ENCODE data around the gene LMO2. TPM values are rescaled to one million over a fixed set of nuclear protein-coding genes. Genes with fewer than 3 reads are reported as not detected.

Gene LMO2
- total and polyA plus RNA-seq, 2 donors (not counting 1 experiment from before 2014, with no cell fraction given): 6.2 to 10.7 TPM

GRCh38 chr11:33889296-33889695 is 2.6 kb downstream of the LMO2 start:
- CTCF ChIA-PET: interaction anchor here (0.6 to 1.2 kb wide), 2 partner anchors 19 to 81 kb away, joined by 3 read pairs; no protein-coding TSS in a partner anchor
- intact Hi-C loops (cut with micrococcal nuclease): no loop called here
- H3K36me3 ChIP-seq (replicated peaks in 1 of 2; ENCODE audit: control extremely low read depth in 1 of 2, control insufficient read depth in 1 of 2, extremely low read depth in 1 of 2, insufficient read depth in 2 of 2, low read length in 1 of 2): no peaks in the 10 kb centered on the region
- no peaks in the 10 kb centered on the region for H3K27me3 ChIP-seq (replicated peaks in 1 of 4; ENCODE audit: control extremely low read depth in 1 of 4, control insufficient read depth in 3 of 4, insufficient read depth in 4 of 4, low read length in 3 of 4)
- Mint-ChIP-seq H3K4me3 (no peak overlapping the region), H3K27ac (no peak overlapping the region), H3K4me1 (peaks cover 39% of the 10 kb centered on the region), H3K27me3 (no peaks in the 10 kb centered on the region), H3K9me3 (ENCODE audit: insufficient read depth) (peaks cover 3% of the 10 kb centered on the region)
- no peak overlapping the region for H3K4me2 ChIP-seq (replicated peaks; ENCODE audit: low read depth, low read length, poor library complexity, severe bottlenecking)
- no peaks in the 10 kb centered on the region for H3K9me3 ChIP-seq (ENCODE audit: control extremely low read depth in 1 of 3, control insufficient read depth in 2 of 3, insufficient read depth in 1 of 3, low read length in 2 of 3)
- no peak overlapping the region for H3K27ac ChIP-seq (ENCODE audit: low read length in 2 of 2)
- H4K20me1 ChIP-seq (ENCODE audit: control insufficient read depth, insufficient read depth, low read length, poor library complexity, severe bottlenecking): no peaks in the 10 kb centered on the region
- ATAC-seq (ENCODE audit: low read depth): no peak
- H3K4me1 ChIP-seq (ENCODE audit: control insufficient read depth in 2 of 2, insufficient read depth in 2 of 2, low read length in 2 of 2): peaks cover 31 to 34% of the 10 kb centered on the region in 2 donors
- POLR2A ChIA-PET: no interaction called here
- H3K4me3 ChIP-seq (ENCODE audit: control extremely low read depth in 1 of 5, extremely low read depth in 1 of 5, insufficient read depth in 1 of 5, low read depth in 2 of 5, low read length in 4 of 5): no peak overlapping the region
- no peak overlapping the region for H2AFZ ChIP-seq (ENCODE audit: insufficient read depth, low read depth, low read length, poor library complexity, severe bottlenecking)
- no peak for DNase-seq
- 89% methylated on average over 4 of the region's 6 CpGs for WGBS (ENCODE audit: insufficient coverage)
- no peak overlapping the region for H3K9ac ChIP-seq (ENCODE audit: low read length)
- TF ChIP-seq, protein P1, sequence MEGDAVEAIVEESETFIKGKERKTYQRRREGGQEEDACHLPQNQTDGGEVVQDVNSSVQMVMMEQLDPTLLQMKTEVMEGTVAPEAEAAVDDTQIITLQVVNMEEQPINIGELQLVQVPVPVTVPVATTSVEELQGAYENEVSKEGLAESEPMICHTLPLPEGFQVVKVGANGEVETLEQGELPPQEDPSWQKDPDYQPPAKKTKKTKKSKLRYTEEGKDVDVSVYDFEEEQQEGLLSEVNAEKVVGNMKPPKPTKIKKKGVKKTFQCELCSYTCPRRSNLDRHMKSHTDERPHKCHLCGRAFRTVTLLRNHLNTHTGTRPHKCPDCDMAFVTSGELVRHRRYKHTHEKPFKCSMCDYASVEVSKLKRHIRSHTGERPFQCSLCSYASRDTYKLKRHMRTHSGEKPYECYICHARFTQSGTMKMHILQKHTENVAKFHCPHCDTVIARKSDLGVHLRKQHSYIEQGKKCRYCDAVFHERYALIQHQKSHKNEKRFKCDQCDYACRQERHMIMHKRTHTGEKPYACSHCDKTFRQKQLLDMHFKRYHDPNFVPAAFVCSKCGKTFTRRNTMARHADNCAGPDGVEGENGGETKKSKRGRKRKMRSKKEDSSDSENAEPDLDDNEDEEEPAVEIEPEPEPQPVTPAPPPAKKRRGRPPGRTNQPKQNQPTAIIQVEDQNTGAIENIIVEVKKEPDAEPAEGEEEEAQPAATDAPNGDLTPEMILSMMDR (IDR thresholded peaks at IDR 0.05): no peak
- H3K79me2 ChIP-seq (ENCODE audit: control insufficient read depth, insufficient read depth, low read length): no peaks in the 10 kb centered on the region

DNA sequence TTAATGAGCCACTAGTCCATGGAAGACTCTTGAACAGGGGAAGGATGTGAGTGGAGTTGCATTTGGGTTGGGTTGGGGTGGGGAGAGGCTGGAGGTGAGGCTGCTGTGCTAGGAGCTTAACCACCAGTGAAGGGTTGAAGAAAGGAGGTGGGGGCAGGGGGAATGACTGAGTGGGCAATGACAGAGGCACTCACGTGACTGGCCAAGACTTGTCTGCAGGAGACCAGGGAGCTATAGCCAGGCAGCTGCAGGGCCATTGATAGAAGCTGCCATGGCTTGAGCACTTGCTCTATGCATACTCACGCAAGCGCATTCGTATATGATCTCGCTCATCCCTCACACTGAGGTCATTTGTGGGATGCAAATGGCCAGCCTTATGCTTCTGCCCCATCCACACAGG is 4.0 kb downstream of the LMO2 start:
- Histone ChIP-seq H4K20me1 (ENCODE audit: control insufficient read depth, insufficient read depth, low read length, poor library complexity, severe bottlenecking) (no peaks in the 10 kb centered on the region), H3K27me3 (replicated peaks in 1 of 4; ENCODE audit: control extremely low read depth in 1 of 4, control insufficient read depth in 3 of 4, insufficient read depth in 4 of 4, low read length in 3 of 4) (peaks cover 0 to 10% (median 4%) of the 10 kb centered on the region in 4 experiments), H3K9me3 (ENCODE audit: control extremely low read depth in 1 of 3, control insufficient read depth in 2 of 3, insufficient read depth in 1 of 3, low read length in 2 of 3) (no peaks in the 10 kb centered on the region), H3K79me2 (ENCODE audit: control insufficient read depth, insufficient read depth, low read length) (no peaks in the 10 kb centered on the region), H3K4me1 (ENCODE audit: control insufficient read depth in 2 of 2, insufficient read depth in 2 of 2, low read length in 2 of 2) (peaks cover 22% of the 10 kb centered on the region in 2 donors), H3K36me3 (replicated peaks in 1 of 2; ENCODE audit: control extremely low read depth in 1 of 2, control insufficient read depth in 1 of 2, extremely low read depth in 1 of 2, insufficient read depth in 2 of 2, low read length in 1 of 2) (no peaks in the 10 kb centered on the region), H3K4me2 (replicated peaks; ENCODE audit: low read depth, low read length, poor library complexity, severe bottlenecking) (no peak overlapping the region), H3K9ac (ENCODE audit: low read length) (no peak overlapping the region), H3K27ac (ENCODE audit: low read length in 2 of 2) (no peak overlapping the region), H2AFZ (ENCODE audit: insufficient read depth, low read depth, low read length, poor library complexity, severe bottlenecking) (no peak overlapping the region), H3K4me3 (ENCODE audit: control extremely low read depth in 1 of 5, extremely low read depth in 1 of 5, insufficient read depth in 1 of 5, low read depth in 2 of 5, low read length in 4 of 5) (no peak overlapping the region)
- TF ChIP-seq, protein P1 (IDR thresholded peaks at IDR 0.05): no peak
- no peak for TF ChIP-seq EZH2 (IDR thresholded peaks at IDR 0.05; ENCODE audit: borderline replicate concordance, insufficient read depth, low read depth, low read length, poor library complexity, severe bottlenecking)
- ATAC-seq (ENCODE audit: low read depth) (no peak), DNase-seq (no peak)
- Mint-ChIP-seq H3K27me3 (peaks cover 4% of the 10 kb centered on the region), H3K4me3 (no peak overlapping the region), H3K9me3 (ENCODE audit: insufficient read depth) (peaks cover 3% of the 10 kb centered on the region), H3K27ac (no peak overlapping the region), H3K4me1 (peaks cover 25% of the 10 kb centered on the region)
- POLR2A ChIA-PET: interaction anchor here (0.5 kb wide), 1 partner anchor 27 kb away, joined by 5 read pairs; no protein-coding TSS in a partner anchor
- 97% methylated on average over 4 of the region's 5 CpGs for WGBS (ENCODE audit: insufficient coverage)
- intact Hi-C loops (cut with micrococcal nuclease): no loop called here
- CTCF ChIA-PET: interaction anchor here (2.0 kb wide), 1 partner anchor 9 kb away, joined by 4 read pairs; no protein-coding TSS in a partner anchor
